ENCODE results near the gene MED27.

The MED27 gene, protein sequence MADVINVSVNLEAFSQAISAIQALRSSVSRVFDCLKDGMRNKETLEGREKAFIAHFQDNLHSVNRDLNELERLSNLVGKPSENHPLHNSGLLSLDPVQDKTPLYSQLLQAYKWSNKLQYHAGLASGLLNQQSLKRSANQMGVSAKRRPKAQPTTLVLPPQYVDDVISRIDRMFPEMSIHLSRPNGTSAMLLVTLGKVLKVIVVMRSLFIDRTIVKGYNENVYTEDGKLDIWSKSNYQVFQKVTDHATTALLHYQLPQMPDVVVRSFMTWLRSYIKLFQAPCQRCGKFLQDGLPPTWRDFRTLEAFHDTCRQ

DNA sequence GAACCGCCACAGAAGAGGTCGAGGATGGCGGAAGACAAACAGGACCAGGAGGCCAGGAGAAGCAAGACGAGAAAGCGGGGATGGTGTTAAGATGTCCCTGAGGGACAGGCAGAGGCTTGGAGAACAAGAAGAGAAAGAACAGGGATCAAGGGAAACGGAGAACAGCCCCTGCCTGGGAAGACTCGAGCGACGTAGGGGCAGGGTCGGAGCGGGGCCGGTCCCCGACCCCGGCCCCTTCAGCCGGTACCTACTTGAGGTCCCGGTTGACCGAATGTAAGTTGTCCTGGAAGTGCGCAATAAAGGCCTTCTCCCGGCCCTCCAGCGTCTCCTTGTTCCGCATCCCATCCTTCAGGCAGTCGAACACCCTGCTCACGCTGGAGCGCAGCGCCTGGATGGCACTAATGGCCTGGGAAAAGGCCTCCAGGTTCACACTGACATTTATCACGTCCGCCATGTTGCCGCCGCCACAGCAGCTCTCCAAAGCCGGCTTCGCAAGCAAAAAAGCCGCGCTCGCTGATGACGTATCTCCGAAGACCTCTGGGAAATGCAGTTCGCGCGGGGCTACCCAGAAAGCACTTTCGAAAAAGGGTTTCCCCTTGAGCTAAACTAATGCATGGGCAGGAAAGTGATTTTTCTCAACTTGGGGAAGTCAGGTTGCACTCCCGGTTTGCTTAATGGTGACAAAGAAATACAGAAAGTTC lies at the start of gene MED27:
Gene MED27 (minus strand): TSS at position 477 of the 701 bp plus-strand sequence. CDS start 23 bp downstream, at position 454.
- peak; percentile 93 for DNase-seq (ENCODE audit: low read depth)

DNA sequence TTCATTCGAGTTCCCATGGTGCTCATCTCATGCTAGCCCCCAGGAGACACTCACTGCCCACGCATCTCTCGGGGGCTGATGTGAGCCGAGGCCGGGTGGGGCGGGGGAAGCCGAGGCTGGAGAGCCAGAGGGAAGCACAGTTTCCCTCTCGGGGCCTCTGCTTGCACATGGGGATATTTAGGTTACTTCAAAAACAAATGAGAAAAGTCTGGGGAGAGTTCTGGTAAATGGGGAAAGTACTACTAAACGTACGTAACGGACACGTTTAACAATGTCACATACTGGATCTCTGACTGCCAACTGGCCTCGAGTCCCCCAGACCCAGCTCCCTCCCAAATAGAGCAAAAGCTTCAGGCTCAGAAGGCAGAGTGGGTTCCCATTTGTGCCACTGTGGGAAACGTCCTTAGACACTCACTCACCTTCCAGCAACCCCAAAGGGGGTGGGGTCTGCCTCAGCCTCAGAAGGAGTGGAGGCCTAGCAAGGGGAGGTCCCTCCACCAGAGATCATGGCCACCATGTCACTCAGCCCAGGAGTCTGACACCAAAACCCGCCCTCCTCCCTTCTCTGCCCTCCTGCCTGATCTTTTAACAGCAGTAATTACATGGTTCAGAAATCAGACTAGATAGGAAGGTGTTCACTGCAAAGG lies 48.3 kb upstream of the MED27 start:
- DNase-seq (ENCODE audit: low read depth) = no peak

DNA sequence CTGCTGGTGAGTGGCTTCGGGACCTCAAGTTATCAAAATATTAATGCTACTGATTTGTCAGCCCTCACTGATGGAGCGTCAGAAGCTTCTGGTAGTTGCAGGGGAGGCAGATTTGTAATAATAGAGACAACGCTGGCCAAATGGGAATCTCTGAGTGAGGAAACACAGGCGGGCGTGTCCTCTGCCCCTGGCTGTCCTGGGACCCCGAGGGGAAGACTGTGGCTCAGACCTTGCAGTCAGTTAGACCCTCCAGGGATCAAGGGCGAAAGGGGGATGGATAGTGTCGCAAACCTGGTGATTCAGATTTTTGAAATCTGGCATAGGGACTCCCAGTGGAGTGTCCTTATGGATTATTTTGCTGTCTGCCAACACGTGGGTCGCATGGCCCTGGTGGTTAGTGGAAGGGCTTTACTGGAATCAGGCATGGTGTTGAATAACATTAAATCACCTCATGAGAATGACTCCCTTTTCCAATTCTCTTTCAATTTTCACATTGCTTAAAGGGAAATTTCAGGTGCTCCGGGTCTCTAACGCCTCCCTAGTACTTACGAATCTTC lies 47.1 kb upstream of the MED27 start:
- no peak for DNase-seq (ENCODE audit: low read depth)

DNA sequence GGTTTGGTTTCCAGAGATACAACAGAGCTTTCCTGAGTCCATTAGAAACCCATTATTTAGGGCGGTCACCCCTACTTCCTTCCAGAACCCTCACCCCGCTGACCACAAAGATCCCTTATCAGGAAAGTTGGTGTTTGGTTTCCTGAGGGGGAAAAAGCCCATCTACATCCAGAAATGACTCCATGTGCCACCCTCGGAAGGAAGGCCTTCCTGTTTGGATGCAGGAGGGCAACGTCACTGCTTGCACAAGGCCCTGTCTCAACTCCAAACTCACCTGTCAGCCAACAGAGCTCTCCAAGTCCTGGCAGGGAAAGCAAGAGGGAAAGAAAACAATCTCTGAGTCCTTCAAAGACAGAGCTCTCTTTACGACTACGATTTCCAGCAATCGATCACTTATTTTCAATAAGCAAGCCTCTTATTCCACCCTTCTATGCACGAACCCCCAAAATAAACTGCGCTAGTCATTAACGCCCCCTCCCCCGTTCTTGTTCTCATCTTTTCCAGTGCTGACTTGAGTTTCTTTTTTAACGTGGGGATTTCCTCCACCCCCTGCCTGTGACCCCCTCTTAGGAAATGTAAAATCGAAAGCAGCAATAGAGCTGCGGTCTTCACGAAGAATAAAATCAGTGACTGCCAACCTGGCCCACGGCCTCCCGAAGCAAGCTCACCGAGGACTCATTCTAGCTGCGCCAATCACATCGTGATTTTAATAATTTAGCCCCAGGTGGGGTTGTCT lies 46.4 kb upstream of the MED27 start:
- no peak for DNase-seq (ENCODE audit: low read depth)

DNA sequence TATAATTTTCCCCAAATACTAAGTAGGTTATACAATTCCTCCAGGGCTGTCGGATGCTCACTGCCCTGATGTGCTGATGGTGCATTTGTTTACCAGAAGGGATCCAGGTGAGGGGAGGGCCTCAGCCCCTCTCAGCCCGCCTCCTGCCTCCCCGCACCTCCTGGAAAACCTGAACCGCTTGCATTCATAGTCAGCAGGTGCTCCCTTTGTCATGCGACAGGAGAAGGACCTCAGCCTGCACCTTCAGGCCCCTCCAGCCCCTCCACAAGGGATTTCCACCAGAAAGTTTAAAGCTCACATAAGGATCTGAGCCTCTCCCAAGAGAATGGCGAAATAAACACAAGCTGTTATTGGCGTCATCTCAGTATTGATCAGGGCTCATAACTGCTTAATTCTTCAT lies 45.7 kb upstream of the MED27 start:
- no peak for DNase-seq (ENCODE audit: low read depth)

DNA sequence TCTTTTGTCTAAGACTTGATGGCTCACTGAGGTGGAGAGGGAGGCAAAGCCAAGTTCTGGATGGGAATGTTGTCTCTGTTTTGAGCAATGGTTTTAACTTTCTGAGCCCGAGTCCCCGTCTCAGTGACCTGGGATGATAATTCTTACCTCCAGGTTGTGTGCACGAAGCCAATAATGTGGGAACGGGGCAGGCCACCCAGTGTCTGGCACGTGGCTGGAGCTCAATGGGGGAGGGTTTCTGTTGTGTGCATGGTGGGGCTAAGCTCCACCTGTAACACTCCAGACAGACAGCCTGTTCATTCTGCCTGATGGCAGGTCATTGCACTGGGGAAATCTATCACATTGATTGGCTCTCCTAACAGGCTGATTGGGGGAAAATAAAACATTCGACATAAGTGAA lies 45.1 kb upstream of the MED27 start:
- DNase-seq (ENCODE audit: low read depth) = no peak

DNA sequence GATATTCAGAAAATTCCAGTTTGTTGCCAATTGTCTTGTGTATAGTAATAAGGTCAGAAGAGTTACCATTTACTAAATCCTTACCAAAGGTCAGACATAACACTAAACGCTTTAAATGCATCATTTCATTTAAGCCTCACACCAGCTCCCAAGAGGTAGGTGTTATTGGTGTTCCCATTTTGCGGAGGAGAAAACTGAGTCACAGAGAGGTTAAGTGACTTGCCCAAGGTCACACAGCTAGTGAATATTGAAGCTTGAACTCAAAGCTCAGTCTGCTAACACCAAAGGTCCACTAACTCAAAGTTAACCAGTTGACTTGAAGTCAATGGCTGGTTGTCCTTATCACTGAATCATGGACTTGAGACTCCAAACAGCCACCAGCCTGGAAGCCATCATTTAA lies 41.4 kb upstream of the MED27 start:
- DNase-seq (ENCODE audit: low read depth) = no peak

DNA sequence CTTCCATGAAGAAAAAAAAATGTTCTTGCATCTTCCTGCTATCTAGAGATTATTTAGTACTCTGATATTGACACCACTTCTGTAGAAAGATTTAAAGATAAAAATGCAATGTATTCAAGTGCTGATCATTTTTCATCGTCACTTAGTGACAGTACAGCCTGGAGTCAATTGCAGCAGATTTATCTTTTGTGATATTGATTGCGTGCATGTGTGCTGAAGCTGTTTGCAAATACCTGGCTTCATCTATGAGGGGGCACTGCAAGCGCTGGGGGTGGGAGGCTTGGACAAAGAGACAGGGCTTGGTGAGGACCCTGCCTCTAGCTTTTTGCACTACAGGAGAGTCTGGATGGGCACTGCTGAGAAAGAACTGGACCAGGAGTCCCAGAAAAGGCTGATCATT lies 38.0 kb upstream of the MED27 start:
- no peak for DNase-seq (ENCODE audit: low read depth)

DNA sequence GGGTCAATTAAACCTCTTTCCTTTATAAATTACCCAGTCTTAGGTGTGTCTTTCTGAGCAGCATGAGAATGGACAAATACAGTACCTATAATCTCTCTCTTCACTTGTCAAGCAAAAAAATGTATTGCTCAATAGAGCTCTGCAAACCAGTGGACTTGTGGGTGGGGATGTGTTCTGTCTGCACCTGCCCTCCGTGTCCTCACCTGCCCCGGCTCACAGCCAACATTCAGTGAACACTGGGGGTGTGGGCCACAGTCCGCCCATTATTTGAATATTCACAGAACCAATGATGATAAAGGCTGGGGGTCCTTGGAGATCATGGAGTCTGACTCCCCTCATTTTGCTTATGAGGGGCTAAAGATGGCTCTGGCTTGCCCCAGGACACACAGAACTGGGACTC lies 36.9 kb upstream of the MED27 start:
- DNase-seq (ENCODE audit: low read depth) = no peak

DNA sequence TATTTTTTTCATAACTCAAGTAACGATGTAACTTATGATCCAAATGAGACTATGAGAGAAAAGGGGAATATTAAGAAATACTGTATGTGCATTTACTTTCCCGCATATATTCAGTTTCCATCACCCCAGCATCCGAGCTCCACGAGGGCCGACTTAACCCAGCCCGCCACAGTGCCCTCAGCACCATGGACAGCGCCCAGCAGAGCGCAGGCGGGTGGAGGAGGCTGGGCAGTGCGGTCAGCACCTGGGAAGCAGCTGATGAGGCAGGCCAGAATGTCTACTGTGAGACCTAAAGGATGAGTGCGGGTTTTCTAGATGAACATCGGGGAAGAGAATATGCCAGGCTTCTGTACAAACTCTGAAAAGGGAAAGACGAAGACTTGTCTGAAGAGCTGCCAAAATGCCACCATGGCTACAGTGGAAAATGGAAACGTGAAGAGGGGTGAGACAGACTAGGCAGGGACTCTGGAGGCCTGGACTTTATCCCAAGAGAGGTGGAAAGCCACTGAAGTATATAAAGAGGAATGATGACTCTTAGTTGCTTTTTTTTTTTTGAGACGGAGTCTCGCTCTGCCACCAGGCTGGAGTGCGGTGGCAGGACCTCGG lies 34.5 kb upstream of the MED27 start:
- DNase-seq (ENCODE audit: low read depth) = peak; percentile 64

DNA sequence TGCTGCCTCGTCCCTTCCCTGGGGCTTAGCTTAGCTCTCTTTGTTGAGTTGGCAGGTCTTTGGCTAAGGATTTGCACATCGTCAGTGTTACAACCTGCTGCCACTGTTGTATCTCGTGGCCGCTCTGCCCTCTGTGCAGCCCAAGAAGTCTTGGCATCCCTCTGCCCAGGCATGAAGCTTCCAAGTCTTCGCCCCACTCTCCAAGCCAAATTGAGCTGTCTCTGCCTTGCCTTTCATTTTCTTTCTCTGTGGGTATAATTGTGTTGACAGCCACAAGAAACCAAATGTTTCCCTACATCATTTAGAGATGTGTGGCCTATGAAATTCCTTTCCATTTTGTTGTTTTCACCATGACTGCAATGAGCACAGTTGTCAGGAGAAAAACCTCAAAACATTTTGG lies 29.6 kb upstream of the MED27 start:
- DNase-seq (ENCODE audit: low read depth) = no peak

DNA sequence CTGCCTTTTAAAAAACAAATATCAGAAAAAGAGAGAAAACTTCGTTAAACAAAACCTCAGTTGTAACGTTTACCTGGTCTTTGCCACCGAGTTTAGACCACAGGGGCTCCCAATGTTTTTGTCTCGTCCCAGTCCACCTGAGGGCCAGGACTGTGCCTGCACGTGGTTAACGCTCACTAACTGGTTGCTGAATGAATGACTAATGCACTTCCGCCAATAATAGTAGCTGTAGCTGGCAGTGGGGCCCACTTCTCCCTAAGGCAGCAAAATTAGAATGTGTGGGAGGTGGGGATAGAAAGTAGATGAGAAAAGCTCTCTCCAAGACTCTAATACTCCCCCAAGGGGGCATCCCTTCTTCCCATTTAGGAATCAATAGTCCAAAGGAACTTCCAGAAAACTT lies 29.1 kb upstream of the MED27 start:
- peak; percentile 17 for DNase-seq (ENCODE audit: low read depth)

DNA sequence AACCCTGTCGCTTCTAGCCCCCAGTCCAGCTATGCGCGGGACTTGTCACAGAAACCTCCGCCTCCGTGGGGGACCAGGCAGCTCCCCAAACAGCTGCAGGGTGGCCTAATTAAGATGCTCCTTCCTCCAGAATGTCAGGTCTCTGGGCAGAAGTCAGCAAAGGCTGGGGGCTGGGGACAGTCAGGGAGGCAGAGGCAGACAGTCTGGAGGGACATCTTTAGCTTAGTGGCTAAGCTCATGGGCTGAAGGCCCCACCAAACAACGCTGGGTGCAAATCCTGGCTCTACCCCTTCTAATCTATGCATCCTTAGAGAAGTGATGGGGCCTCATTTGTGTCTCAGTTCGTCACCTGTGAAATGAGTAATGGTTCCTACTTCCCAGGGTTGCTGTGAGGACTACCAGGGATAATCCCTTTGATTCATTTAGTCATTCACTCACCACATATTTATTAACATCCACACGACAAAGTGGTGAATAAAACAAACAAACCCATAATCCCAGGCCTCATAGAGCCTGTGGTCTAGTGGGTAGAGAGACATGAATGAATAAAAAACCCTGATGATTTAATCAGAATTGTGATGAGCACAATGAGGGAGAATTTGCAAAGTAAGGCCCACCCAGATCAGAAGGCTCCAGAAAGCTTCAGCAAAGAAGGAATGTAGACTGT lies 20.2 kb upstream of the MED27 start:
- DNase-seq (ENCODE audit: low read depth) = peak; percentile 67

DNA sequence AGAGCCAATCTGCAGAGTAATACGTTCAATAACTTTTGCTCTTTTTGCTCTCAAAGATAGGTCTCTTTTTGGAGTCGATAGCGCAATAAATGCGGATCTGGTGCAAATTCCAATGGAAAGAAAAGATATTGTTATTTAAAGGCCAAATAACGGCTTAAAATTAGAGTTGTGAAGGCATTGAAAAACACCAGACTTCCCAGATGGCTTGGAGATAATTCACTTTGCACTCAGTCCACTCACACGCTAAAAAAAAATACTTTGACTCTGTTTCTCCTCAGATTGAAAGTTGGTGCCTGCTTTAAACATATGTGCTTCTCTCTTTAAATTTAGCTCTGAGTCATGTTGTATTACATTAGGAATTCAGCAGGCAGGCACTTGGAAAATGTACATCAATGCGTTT lies 19.5 kb upstream of the MED27 start:
- DNase-seq (ENCODE audit: low read depth) = no peak

DNA sequence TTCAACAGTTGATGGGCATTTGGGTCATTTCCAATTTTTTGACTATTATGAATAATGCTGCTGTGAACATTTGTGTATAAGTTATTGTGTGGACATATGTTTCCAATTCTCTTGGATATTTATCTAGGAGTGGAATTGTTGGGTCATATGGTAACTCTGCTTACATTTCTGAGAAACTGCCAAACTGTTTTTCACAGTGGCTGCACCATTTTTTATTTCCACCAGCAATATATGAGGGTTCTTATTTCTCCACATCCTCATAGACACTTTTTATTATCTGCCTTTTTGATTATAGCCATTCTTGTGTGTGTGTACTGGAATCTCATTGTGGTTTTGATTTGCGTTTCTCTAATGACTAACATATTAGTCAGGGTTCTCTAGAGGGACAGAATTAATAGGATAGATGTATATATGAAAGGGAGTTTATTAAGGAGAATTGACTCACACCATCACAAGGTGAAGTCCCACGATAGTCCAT lies 14.7 kb upstream of the MED27 start:
- DNase-seq (ENCODE audit: low read depth) = peak; percentile 89

DNA sequence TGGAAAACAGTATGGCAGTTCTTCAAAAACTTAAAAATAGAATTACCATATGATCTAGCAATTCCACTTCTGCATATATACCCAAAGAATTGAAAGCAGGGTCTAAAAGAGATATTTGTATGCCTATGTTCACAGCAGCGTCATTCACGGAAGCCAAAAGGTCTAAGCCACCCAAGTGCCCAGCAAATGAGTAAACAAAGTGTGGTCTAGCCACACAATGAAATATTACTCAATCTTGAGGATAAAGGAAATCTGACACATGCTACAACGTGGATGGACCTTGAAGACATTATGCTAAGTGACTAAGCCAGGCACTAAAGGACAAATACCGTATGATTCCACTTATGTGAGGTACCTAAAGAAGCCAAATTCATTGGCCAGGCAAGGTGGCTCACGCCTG lies 11.1 kb upstream of the MED27 start:
- peak; percentile 82 for DNase-seq (ENCODE audit: low read depth)

DNA sequence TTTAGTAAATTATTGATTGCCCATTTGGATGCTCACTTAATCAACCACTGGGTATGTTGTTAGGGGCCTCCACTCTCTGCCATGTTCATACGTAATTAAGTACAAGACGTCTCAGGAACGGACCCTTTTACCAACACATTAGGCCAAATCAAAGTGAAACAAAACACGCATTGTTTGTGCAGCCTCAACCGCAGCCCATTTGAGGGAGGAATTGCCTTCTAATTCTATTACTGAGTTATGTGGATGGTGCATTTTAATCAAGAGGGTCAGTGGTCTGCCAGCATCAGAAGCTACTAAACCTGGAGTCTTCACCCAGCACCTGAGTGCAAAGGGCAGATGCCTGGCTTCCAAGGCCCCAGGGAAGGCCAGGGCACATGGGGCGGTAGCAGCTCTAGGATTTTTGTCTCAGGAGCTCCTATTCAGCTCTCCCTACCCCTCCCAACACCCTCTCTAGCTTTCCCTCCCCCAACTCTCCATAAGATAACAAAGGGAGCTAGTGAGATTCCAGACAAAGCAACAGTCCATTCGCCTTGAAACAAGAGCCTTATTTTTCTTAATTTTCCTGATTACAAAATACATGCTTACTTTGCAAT lies 7.9 kb upstream of the MED27 start:
- DNase-seq (ENCODE audit: low read depth) = no peak

DNA sequence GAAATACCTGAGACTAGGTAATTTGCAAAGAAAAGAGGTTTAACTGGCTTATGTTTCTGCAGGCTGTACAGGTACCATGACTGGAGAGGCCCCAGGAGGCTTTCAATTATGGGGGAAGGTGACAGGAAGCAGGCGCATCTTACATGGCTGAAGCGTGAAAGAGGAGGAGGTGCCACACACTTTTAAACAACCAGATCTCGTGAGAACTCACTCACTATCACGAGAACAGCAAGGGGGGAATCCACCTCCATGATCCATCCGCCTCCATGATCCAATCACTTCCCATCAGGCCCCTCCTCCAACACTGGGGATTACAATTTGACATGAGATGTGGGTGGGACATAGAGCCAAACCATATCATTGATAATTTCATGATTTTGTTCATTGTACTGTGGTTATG lies 2.5 kb upstream of the MED27 start:
- DNase-seq (ENCODE audit: low read depth) = no peak

DNA sequence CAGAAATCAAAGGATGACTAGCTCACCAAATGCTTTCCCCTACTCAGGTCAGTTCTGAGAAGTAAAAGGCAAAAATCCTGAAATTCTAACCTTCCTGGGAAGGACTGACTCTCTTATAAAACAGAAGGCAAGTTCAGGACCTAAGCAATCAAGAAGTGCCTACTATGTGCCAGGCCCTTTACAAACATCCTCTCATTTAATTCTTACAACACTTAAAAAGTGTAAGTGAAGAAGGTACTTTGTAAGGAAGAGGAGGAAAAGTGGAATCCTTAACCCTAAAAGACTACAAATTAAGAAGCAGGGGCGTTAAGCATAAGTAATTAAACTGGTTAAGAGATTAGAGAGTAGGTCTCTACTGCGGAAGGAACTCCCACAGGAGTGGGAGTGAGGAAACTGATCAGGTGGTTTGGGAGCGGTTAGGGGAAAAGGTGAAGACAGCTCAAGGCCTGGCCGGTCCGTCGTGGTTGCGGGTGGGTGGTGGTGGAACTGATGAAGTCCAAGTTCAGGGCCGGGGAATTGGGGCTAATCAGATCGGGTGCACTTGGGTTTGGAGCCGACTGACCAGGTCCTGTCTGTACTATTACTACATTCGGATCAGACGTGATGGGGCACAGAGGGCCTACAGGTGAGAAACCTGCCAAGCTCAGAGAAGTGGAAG lies 839 bp downstream of the MED27 start:
- peak; percentile 32 for DNase-seq (ENCODE audit: low read depth)

All from ELR (cell line).